GM18508 (cell line): ENCODE results near the gene DRD4.
"Not testable (repeated sequence)": the region's sequence is repeated elsewhere in the genome, so short reads cannot be mapped to it uniquely, and the experiment has no call there.

ENCODE experiments used
- ATAC-seq: cut with Tn5 transposase; IDR thresholded peaks from one replicate; pipeline ENCODE4 v1.9.1; 2021; ENCODE audit warnings: moderate number of reproducible peaks; ENCODE audit not compliant: insufficient read depth, unreplicated experiment

The DRD4 gene

GRCh38 chr11:665704-666281 lies 28.7 kb downstream of the DRD4 start:
- ATAC-seq: no peak

GRCh38 chr11:673866-674265 lies 36.8 kb downstream of the DRD4 start:
- no peak for ATAC-seq

- ATAC-seq: no peak
These were observed 37.3 kb downstream of the DRD4 start for GRCh38 chr11:674406-674805.

- ATAC-seq: no peak
These were observed 41.2 kb downstream of the DRD4 start for GRCh38 chr11:678297-678696.

GRCh38 chr11:679271-680207 lies 42.5 kb downstream of the DRD4 start:
- ATAC-seq: no peak

GRCh38 chr11:680476-680875 lies 43.4 kb downstream of the DRD4 start:
- ATAC-seq: no peak

GRCh38 chr11:680970-681369 lies 43.9 kb downstream of the DRD4 start:
- ATAC-seq: no peak

- ATAC-seq: no peak
These were observed 49.6 kb downstream of the DRD4 start for GRCh38 chr11:686451-687243.

- ATAC-seq: no peak
These were observed 50.7 kb downstream of the DRD4 start for GRCh38 chr11:687751-688150.

- ATAC-seq: no peak
These were observed 51.6 kb downstream of the DRD4 start for GRCh38 chr11:688681-689080.

- no peak for ATAC-seq
These were observed 52.6 kb downstream of the DRD4 start for GRCh38 chr11:689625-690024.

- not testable (repeated sequence) for ATAC-seq
These were observed 53.2 kb downstream of the DRD4 start for GRCh38 chr11:690244-690643.
